ENCODE measurements around the gene TRMO. TPM values are rescaled to one million over a fixed set of nuclear protein-coding genes. Genes with fewer than 3 reads are reported as not detected.

TRMO gene
- total RNA-seq, 1 donor from 2014 or later = 8.5 TPM

- Histone ChIP-seq H4K20me1 (ENCODE audit: insufficient read depth, low read length) (no peaks in the 10 kb centered on the region), H3K4me2 (ENCODE audit: low read length) (no peak overlapping the region), H3K79me2 (ENCODE audit: insufficient read depth, low read length) (no peaks in the 10 kb centered on the region), H2AFZ (ENCODE audit: low read depth, low read length) (no peak overlapping the region), H3K4me3 (ENCODE audit: insufficient read depth, low read depth, low read length) (no peak overlapping the region), H3K4me1 (ENCODE audit: insufficient read depth, low read length) (no peaks in the 10 kb centered on the region), H3K9me3 (ENCODE audit: insufficient read depth, low read depth, low read length) (peaks cover 3% of the 10 kb centered on the region), H3K27me3 (ENCODE audit: insufficient read depth, low read length) (peaks cover 32% of the 10 kb centered on the region), H3K36me3 (ENCODE audit: insufficient read depth, low read length) (no peaks in the 10 kb centered on the region), H3K9ac (ENCODE audit: low read length) (no peak overlapping the region), H3K27ac (ENCODE audit: low read depth, low read length) (no peak overlapping the region)
- H3K27me3 Mint-ChIP-seq (ENCODE audit: low read depth, unreplicated experiment) = peaks cover 37% of the 10 kb centered on the region
- FAIRE-seq (no peak), DNase-seq (ENCODE audit: low read depth) (no peak)
- H3K9me3 Mint-ChIP-seq (ENCODE audit: unreplicated experiment) = peaks cover 25% of the 10 kb centered on the region
- H3K4me3 Mint-ChIP-seq (ENCODE audit: unreplicated experiment) = no peak overlapping the region
- no peak for TF ChIP-seq EZH2 (IDR thresholded peaks at IDR 0.05; ENCODE audit: insufficient read depth, low read length)
- no peak for TF ChIP-seq CTCF (IDR thresholded peaks at IDR 0.05; ENCODE audit: insufficient read depth, low read depth, low read length)
- no peak overlapping the region for H3K27ac Mint-ChIP-seq (ENCODE audit: unreplicated experiment)
- peaks cover 3% of the 10 kb centered on the region for H3K4me1 Mint-ChIP-seq (ENCODE audit: low read depth, unreplicated experiment)
- H3K36me3 Mint-ChIP-seq (ENCODE audit: low read depth, unreplicated experiment) = no peaks in the 10 kb centered on the region
Observed at GRCh38 chr9:97864396-97864795, 57.9 kb downstream of the TRMO start.

GRCh38 chr9:97863314-97863713 is 59.0 kb downstream of the TRMO start:
- TF ChIP-seq CTCF (IDR thresholded peaks at IDR 0.05; ENCODE audit: insufficient read depth, low read depth, low read length) (no peak), EZH2 (IDR thresholded peaks at IDR 0.05; ENCODE audit: insufficient read depth, low read length) (no peak)
- FAIRE-seq = no peak
- peaks cover 44% of the 10 kb centered on the region for H3K27me3 Mint-ChIP-seq (ENCODE audit: low read depth, unreplicated experiment)
- no peak overlapping the region for H3K27ac Mint-ChIP-seq (ENCODE audit: unreplicated experiment)
- H3K4me1 ChIP-seq (ENCODE audit: insufficient read depth, low read length) = peaks cover under 1% of the 10 kb centered on the region
- no peaks in the 10 kb centered on the region for H3K36me3 Mint-ChIP-seq (ENCODE audit: low read depth, unreplicated experiment)
- no peak overlapping the region for H3K4me3 ChIP-seq (ENCODE audit: insufficient read depth, low read depth, low read length)
- no peak overlapping the region for H2AFZ ChIP-seq (ENCODE audit: low read depth, low read length)
- peaks cover 21% of the 10 kb centered on the region for H3K9me3 Mint-ChIP-seq (ENCODE audit: unreplicated experiment)
- H3K9ac ChIP-seq (ENCODE audit: low read length) = no peak overlapping the region
- DNase-seq (ENCODE audit: low read depth) = no peak
- no peak overlapping the region for H3K4me2 ChIP-seq (ENCODE audit: low read length)
- H3K27ac ChIP-seq (ENCODE audit: low read depth, low read length) = no peak overlapping the region
- H3K79me2 ChIP-seq (ENCODE audit: insufficient read depth, low read length) = no peaks in the 10 kb centered on the region
- peaks cover 43% of the 10 kb centered on the region for H3K27me3 ChIP-seq (ENCODE audit: insufficient read depth, low read length)
- H3K4me1 Mint-ChIP-seq (ENCODE audit: low read depth, unreplicated experiment) = peaks cover 3% of the 10 kb centered on the region
- H3K36me3 ChIP-seq (ENCODE audit: insufficient read depth, low read length) = no peaks in the 10 kb centered on the region
- peaks cover 3% of the 10 kb centered on the region for H4K20me1 ChIP-seq (ENCODE audit: insufficient read depth, low read length)
- peaks cover 3% of the 10 kb centered on the region for H3K9me3 ChIP-seq (ENCODE audit: insufficient read depth, low read depth, low read length)
- no peak overlapping the region for H3K4me3 Mint-ChIP-seq (ENCODE audit: unreplicated experiment)

GRCh38 chr9:97861148-97861475 is 61.2 kb downstream of the TRMO start:
- H3K4me1 ChIP-seq (ENCODE audit: insufficient read depth, low read length) = peaks cover 4% of the 10 kb centered on the region
- H3K4me1 Mint-ChIP-seq (ENCODE audit: low read depth, unreplicated experiment) = peaks cover 6% of the 10 kb centered on the region
- peaks cover 6% of the 10 kb centered on the region for H3K9me3 ChIP-seq (ENCODE audit: insufficient read depth, low read depth, low read length)
- H3K27ac Mint-ChIP-seq (ENCODE audit: unreplicated experiment) = no peak overlapping the region
- H3K9ac ChIP-seq (ENCODE audit: low read length) = no peak overlapping the region
- no peak overlapping the region for H2AFZ ChIP-seq (ENCODE audit: low read depth, low read length)
- H3K79me2 ChIP-seq (ENCODE audit: insufficient read depth, low read length) = no peaks in the 10 kb centered on the region
- FAIRE-seq (no peak), DNase-seq (ENCODE audit: low read depth) (no peak)
- no peak overlapping the region for H3K27ac ChIP-seq (ENCODE audit: low read depth, low read length)
- peaks cover 19% of the 10 kb centered on the region for H3K9me3 Mint-ChIP-seq (ENCODE audit: unreplicated experiment)
- H3K36me3 Mint-ChIP-seq (ENCODE audit: low read depth, unreplicated experiment) = no peaks in the 10 kb centered on the region
- peaks cover 65% of the 10 kb centered on the region for H3K27me3 ChIP-seq (ENCODE audit: insufficient read depth, low read length)
- H3K4me3 ChIP-seq (ENCODE audit: insufficient read depth, low read depth, low read length) = no peak overlapping the region
- TF ChIP-seq EZH2 (IDR thresholded peaks at IDR 0.05; ENCODE audit: insufficient read depth, low read length) = no peak
- TF ChIP-seq CTCF (IDR thresholded peaks at IDR 0.05; ENCODE audit: insufficient read depth, low read depth, low read length) = no peak
- peaks cover 3% of the 10 kb centered on the region for H4K20me1 ChIP-seq (ENCODE audit: insufficient read depth, low read length)
- no peak overlapping the region for H3K4me2 ChIP-seq (ENCODE audit: low read length)
- no peak overlapping the region for H3K4me3 Mint-ChIP-seq (ENCODE audit: unreplicated experiment)
- peaks cover 64% of the 10 kb centered on the region for H3K27me3 Mint-ChIP-seq (ENCODE audit: low read depth, unreplicated experiment)
- H3K36me3 ChIP-seq (ENCODE audit: insufficient read depth, low read length) = no peaks in the 10 kb centered on the region

Data from astrocyte (in vitro differentiated cells and primary cell).